Keratinocyte (primary cell): ENCODE measurements around the gene ENKD1. TPM values are rescaled to one million over a fixed set of nuclear protein-coding genes. Genes with fewer than 3 reads are reported as not detected.

ENCODE experiments used
- DNase-seq: peaks from one replicate; pipeline ENCODE4 v3.0.0-alpha.2; 2011; ENCODE audit warnings: low read depth, missing footprints, low spot score
- FAIRE-seq: peaks from 2 replicates; lab custom pipeline; 2011; peaks lifted over from hg19 to GRCh38; lab: Jason Lieb, UNC
- H2AFZ ChIP-seq: 2 replicates; pipeline ENCODE4 v1.6.0; 2012; ENCODE audit warnings: low read length, control low read depth, inconsistent platforms; ENCODE audit not compliant: control insufficient read depth
- H3K27ac ChIP-seq: 2 replicates; pipeline ENCODE4 v1.5.1; 2011; ENCODE audit warnings: low read length; ENCODE audit not compliant: control insufficient read depth, insufficient read depth
- H3K27me3 ChIP-seq: 3 replicates; pipeline ENCODE4 v1.6.0; 2011; ENCODE audit warnings: low read length; ENCODE audit not compliant: control insufficient read depth, insufficient read depth; ENCODE audit errors: extremely low read depth
- H3K36me3 ChIP-seq, 2 experiments: 2 replicates in 1 of 2; 3 replicates in 1 of 2; pipeline ENCODE4 v1.5.1; 2011; ENCODE audit warnings: low read length in 2 of 2, mild to moderate bottlenecking in 1 of 2; ENCODE audit not compliant: control insufficient read depth in 2 of 2, insufficient read depth in 2 of 2; ENCODE audit errors: extremely low read depth in 1 of 2
- H3K4me1 ChIP-seq: 3 replicates; pipeline ENCODE4 v1.5.1; 2011; ENCODE audit warnings: low read length; ENCODE audit not compliant: control insufficient read depth, insufficient read depth; ENCODE audit errors: extremely low read depth
- H3K4me2 ChIP-seq: 3 replicates; pipeline ENCODE4 v1.6.0; 2011; ENCODE audit warnings: low read depth, low read length; ENCODE audit not compliant: control insufficient read depth, insufficient read depth; ENCODE audit errors: extremely low read depth
- H3K4me3 ChIP-seq, 3 experiments: fragments of 200-600 bp in 1 of 3; sonication (generic) in 1 of 3; 2 replicates in 2 of 3; 3 replicates in 1 of 3; pipeline ENCODE4 v1.5.1; 2011 to 2016; ENCODE audit warnings: low read length in 3 of 3, mild to moderate bottlenecking in 3 of 3, control low read depth in 2 of 3, inconsistent platforms in 1 of 3, low read depth in 1 of 3, mixed read lengths in 1 of 3, mixed run types in 1 of 3, moderate library complexity in 1 of 3; ENCODE audit not compliant: control insufficient read depth in 2 of 3, insufficient read depth in 2 of 3; ENCODE audit errors: extremely low read depth in 1 of 3
- H3K79me2 ChIP-seq: 2 replicates; pipeline ENCODE4 v1.6.0; 2012; ENCODE audit warnings: low read length; ENCODE audit not compliant: control insufficient read depth, insufficient read depth
- H3K9ac ChIP-seq: 3 replicates; pipeline ENCODE4 v1.6.0; 2011; ENCODE audit warnings: low read length; ENCODE audit not compliant: control insufficient read depth, insufficient read depth; ENCODE audit errors: extremely low read depth
- H3K9me1 ChIP-seq: 3 replicates; pipeline ENCODE4 v1.6.0; 2011; ENCODE audit warnings: low read length; ENCODE audit not compliant: control insufficient read depth, insufficient read depth; ENCODE audit errors: extremely low read depth
- H3K9me3 ChIP-seq: 2 replicates; pipeline ENCODE4 v1.5.1; 2012; ENCODE audit warnings: low read depth, low read length; ENCODE audit not compliant: control insufficient read depth
- H4K20me1 ChIP-seq: 3 replicates; pipeline ENCODE4 v1.6.0; 2011; ENCODE audit warnings: low read length; ENCODE audit not compliant: control insufficient read depth, insufficient read depth; ENCODE audit errors: extremely low read depth
- EZH2 ChIP-seq: IDR thresholded peaks from one replicate; pipeline ENCODE4 v1.6.1; 2012; ENCODE audit warnings: inconsistent platforms, mild to moderate bottlenecking, low read length, moderate library complexity
- dilution Hi-C: fragments of 300-500 bp; cut with MboI; formaldehyde crosslinking; loops from one replicate; pipeline ENCODE4 v1.7.0; 2020; ENCODE audit warnings: low sequenced_read_pairs; ENCODE audit not compliant: extremely low pct_ligation_motif_present
- polyA plus RNA-seq, 5 experiments: library from polyadenylated mRNA; depleted of rRNA in 3 of 5; stranded (reverse) in 3 of 5; stranded (forward) in 1 of 5; unstranded in 1 of 5; fragments of >200 nt; gene quantifications; 1 replicate in 1 of 5; 2 replicates in 3 of 5; 3 replicates in 1 of 5; pipeline versions ENCODE4 v1.2.1 to v1.2.3, GENCODE V29; 2011 to 2012; ENCODE audit warnings: missing spikeins in 2 of 5, low read depth in 1 of 5, low replicate concordance in 1 of 5
- TF ChIP-seq, protein P1 (sequence below), 3 experiments: IDR thresholded peaks in 1 of 3; conservative IDR thresholded peaks in 1 of 3; optimal IDR thresholded peaks in 1 of 3; 2 replicates in 2 of 3; 3 replicates in 1 of 3; pipeline versions ENCODE3 to v1.5.1; 2011; ENCODE audit warnings: low read length in 3 of 3, mild to moderate bottlenecking in 3 of 3, moderate library complexity in 2 of 3, control low read depth in 1 of 3, inconsistent platforms in 1 of 3; ENCODE audit not compliant: insufficient read depth in 2 of 3; ENCODE audit errors: extremely low read depth in 1 of 3

ENKD1 gene
- polyA plus RNA-seq, 1 donor (not counting 4 experiments of a cell fraction or from before 2014, with no cell fraction given) = 4.4 TPM

DNA sequence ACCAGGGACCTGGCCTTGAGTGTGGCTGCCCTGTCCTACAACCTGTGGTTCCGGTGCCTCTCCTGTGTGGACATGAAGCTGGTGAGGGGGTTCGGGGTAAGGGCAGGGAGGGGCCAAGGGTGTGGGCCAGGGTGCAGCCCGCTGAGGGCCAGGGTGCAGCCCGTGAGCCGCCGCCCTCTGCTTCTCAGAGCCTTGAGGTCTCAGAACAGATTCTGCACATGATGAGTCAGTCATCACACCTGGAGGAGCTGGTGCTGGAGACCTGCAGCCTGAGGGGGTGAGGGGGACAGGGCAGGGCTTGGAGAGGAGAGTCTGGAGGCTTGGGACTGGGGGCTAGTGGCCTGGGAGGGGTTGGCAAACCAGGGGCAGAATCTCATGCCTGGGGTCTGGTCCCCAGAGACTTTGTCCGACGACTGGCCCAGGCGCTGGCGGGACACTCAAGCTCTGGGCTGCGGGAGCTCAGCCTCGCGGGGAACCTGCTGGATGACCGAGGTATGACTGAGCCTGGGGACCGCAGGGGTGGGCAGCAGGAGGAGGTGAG lies 19.4 kb downstream of the ENKD1 start:
- H4K20me1 ChIP-seq = peaks cover 2% of the 10 kb centered on the region
- FAIRE-seq (no peak), DNase-seq (no peak)
- peaks cover 76% of the 10 kb centered on the region for H3K27me3 ChIP-seq
- dilution Hi-C loops = no loop called here
- no peaks in the 10 kb centered on the region for H3K79me2 ChIP-seq
- no peak overlapping the region for H2AFZ ChIP-seq
- no peak overlapping the region for H3K27ac ChIP-seq
- no peak overlapping the region for H3K4me3 ChIP-seq
- H3K9me3 ChIP-seq = no peaks in the 10 kb centered on the region
- H3K9ac ChIP-seq = no peak overlapping the region
- TF ChIP-seq, protein P1, sequence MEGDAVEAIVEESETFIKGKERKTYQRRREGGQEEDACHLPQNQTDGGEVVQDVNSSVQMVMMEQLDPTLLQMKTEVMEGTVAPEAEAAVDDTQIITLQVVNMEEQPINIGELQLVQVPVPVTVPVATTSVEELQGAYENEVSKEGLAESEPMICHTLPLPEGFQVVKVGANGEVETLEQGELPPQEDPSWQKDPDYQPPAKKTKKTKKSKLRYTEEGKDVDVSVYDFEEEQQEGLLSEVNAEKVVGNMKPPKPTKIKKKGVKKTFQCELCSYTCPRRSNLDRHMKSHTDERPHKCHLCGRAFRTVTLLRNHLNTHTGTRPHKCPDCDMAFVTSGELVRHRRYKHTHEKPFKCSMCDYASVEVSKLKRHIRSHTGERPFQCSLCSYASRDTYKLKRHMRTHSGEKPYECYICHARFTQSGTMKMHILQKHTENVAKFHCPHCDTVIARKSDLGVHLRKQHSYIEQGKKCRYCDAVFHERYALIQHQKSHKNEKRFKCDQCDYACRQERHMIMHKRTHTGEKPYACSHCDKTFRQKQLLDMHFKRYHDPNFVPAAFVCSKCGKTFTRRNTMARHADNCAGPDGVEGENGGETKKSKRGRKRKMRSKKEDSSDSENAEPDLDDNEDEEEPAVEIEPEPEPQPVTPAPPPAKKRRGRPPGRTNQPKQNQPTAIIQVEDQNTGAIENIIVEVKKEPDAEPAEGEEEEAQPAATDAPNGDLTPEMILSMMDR (optimal IDR thresholded peaks at IDR 0.05 in 1 of 3, IDR thresholded peaks at IDR 0.05 in 1 of 3, conservative IDR thresholded peaks at IDR 0.05 in 1 of 3; ENCODE audit: extremely low read depth in 1 of 3, insufficient read depth in 2 of 3, low read length in 3 of 3) = no peak
- no peak for TF ChIP-seq EZH2
- H3K4me1 ChIP-seq = no peaks in the 10 kb centered on the region
- no peaks in the 10 kb centered on the region for H3K36me3 ChIP-seq
- no peaks in the 10 kb centered on the region for H3K9me1 ChIP-seq
- H3K4me2 ChIP-seq = no peak overlapping the region

DNA sequence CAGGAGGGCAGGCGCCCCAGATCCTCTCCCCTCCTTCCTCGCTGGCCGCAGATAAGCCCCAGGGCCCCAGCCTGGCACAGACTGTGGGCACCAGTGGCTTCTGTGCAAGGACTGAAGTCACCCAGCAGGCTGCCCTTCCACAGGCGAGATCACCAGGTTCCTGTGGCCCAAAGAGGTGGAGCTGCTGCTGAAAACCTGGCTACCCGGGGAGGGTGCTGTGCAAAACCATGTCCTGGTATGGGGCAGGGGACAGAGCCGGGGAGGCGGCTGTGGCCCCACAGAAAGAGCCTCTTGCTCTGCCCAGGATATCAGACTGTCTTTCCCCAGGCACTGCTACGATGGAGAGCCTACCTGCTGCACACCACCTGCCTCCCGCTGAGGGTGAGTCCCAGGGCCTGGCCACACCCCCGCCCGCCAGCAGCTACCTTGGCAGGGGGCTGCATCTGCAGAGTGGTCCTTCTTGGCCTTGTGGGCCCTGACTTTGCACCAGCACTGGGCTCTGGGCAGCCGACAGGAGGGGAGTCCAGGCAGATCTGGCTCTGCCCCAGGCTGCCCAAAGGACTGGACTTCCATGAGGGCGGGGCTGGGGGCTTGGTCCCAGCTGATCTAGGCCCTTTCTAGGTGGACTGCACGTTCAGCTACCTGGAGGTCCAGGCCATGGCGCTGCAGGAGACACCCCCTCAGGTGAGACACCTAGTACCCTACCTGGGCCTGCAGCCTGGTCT lies 21.0 kb downstream of the ENKD1 start:
- H3K4me1 ChIP-seq = peaks cover 5% of the 10 kb centered on the region
- dilution Hi-C loops = no loop called here
- FAIRE-seq (no peak), DNase-seq (no peak)
- H3K9me1 ChIP-seq = peaks cover 3% of the 10 kb centered on the region
- TF ChIP-seq, protein P1 (optimal IDR thresholded peaks at IDR 0.05 in 1 of 3, IDR thresholded peaks at IDR 0.05 in 1 of 3, conservative IDR thresholded peaks at IDR 0.05 in 1 of 3; ENCODE audit: extremely low read depth in 1 of 3, insufficient read depth in 2 of 3, low read length in 3 of 3) = no peak
- TF ChIP-seq EZH2 = no peak
- H3K4me3 ChIP-seq = no peak overlapping the region
- H3K9ac ChIP-seq = no peak overlapping the region
- H3K79me2 ChIP-seq = no peaks in the 10 kb centered on the region
- H3K4me2 ChIP-seq = no peak overlapping the region
- peaks cover 60% of the 10 kb centered on the region for H3K27me3 ChIP-seq
- H3K9me3 ChIP-seq = no peaks in the 10 kb centered on the region
- H2AFZ ChIP-seq = no peak overlapping the region
- no peak overlapping the region for H3K27ac ChIP-seq
- peaks cover under 1% of the 10 kb centered on the region for H4K20me1 ChIP-seq
- no peaks in the 10 kb centered on the region for H3K36me3 ChIP-seq
